Adipocyte (in vitro differentiated cells): Measurements from ENCODE around the gene IL2RG.

Source experiments
- DNase-seq: peaks from one replicate; pipeline ENCODE4 v3.0.0-alpha.2; 2015; ENCODE audit warnings: low read depth
- H3K27me3 ChIP-seq: replicated peaks from 2 replicates; pipeline ENCODE4 v1.7.0; 2013; ENCODE audit warnings: mild to moderate bottlenecking, low read length, moderate library complexity; ENCODE audit not compliant: control insufficient read depth, insufficient read depth
- H3K36me3 ChIP-seq: 2 replicates; pipeline ENCODE4 v1.7.0; 2013; ENCODE audit warnings: low read length, mild to moderate bottlenecking, moderate library complexity; ENCODE audit not compliant: control insufficient read depth, insufficient read depth, severe bottlenecking
- H3K4me1 ChIP-seq: 2 replicates; pipeline ENCODE4 v1.7.0; 2013; ENCODE audit warnings: mild to moderate bottlenecking, low read length, moderate library complexity; ENCODE audit not compliant: control insufficient read depth, insufficient read depth
- H3K4me3 ChIP-seq: 2 replicates; pipeline ENCODE4 v1.7.0; 2013; ENCODE audit warnings: mild to moderate bottlenecking, low read length, moderate library complexity
- H3K9ac ChIP-seq: 2 replicates; pipeline ENCODE4 v1.7.0; 2013; ENCODE audit warnings: mild to moderate bottlenecking, low read length, moderate library complexity
- H3K9me3 ChIP-seq: 2 replicates; pipeline ENCODE4 v1.7.0; 2013; ENCODE audit warnings: mild to moderate bottlenecking, low read length, moderate library complexity; ENCODE audit not compliant: control insufficient read depth

Gene IL2RG

GRCh38 chrX:71107245-71107644 is 4.1 kb downstream of the IL2RG start:
- Histone ChIP-seq H3K27me3 (peaks cover 43% of the 10 kb centered on the region), H3K4me1 (no peaks in the 10 kb centered on the region), H3K9ac (no peak overlapping the region), H3K36me3 (no peaks in the 10 kb centered on the region), H3K4me3 (no peak overlapping the region), H3K9me3 (no peaks in the 10 kb centered on the region)
- no peak for DNase-seq

DNA sequence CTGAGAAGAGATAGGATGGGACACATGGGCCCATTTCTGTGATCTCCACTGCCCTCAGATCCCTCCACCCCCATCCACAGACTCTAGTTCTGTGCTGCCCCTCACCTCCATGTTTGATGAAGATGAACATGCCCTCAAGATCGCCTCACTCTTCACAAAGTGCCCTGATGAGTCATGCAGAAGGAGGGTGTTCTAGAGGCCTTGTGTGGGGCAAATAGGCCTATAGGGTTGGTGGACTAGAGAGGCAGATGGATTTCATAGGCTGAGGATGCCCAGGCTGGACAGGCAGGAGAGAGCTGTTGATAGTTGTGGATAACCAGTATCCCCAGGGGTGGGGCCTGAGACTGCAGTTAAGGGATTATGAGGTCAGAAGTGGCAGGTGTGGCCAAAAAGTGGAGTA is 5.0 kb downstream of the IL2RG start, which contains the start of gene CXorf65:
Gene CXorf65, minus strand, starts transcription at position 314 of the 400 bp plus-strand sequence. Its CDS starts 184 bp downstream, at position 130.
- Histone ChIP-seq H3K4me1 (no peaks in the 10 kb centered on the region), H3K36me3 (no peaks in the 10 kb centered on the region), H3K9me3 (no peaks in the 10 kb centered on the region), H3K4me3 (no peak within 1 kb of the TSS), H3K9ac (no peak within 1 kb of the TSS), H3K27me3 (peaks cover 40% of the 10 kb centered on the region)
- no peak for DNase-seq

GRCh38 chrX:71105628-71106027 is 5.7 kb downstream of the IL2RG start:
- Histone ChIP-seq H3K9ac (no peak overlapping the region), H3K27me3 (peaks cover 40% of the 10 kb centered on the region), H3K9me3 (no peaks in the 10 kb centered on the region), H3K4me1 (no peaks in the 10 kb centered on the region), H3K36me3 (no peaks in the 10 kb centered on the region), H3K4me3 (no peak overlapping the region)
- no peak for DNase-seq

GRCh38 chrX:71103110-71103983 is 8.0 kb downstream of the IL2RG start:
- Histone ChIP-seq H3K27me3 (peaks cover 28% of the 10 kb centered on the region), H3K9me3 (no peaks in the 10 kb centered on the region), H3K9ac (no peak overlapping the region), H3K4me1 (no peaks in the 10 kb centered on the region), H3K4me3 (no peak overlapping the region), H3K36me3 (no peaks in the 10 kb centered on the region)
- no peak for DNase-seq

DNA sequence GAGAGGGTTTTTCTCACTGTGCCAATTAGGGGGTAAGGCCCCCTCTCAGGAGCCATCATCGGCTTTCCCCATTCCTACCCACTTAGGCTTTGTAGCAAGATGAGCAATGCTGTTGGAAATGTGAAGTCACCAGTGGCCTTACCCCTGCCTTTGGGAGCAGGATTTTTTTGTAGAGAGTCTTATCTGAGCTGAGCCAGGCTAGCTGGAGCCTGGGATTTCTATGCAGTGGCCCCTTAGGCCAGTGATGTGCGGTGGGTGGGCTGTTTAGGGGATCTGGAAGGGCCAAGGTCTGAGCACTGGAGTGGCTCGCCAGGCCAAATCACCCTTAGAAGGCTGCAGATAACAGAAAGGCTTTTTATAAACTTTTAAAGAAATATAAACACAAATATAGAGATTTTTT is 9.1 kb downstream of the IL2RG start:
- H3K9me3 ChIP-seq = no peaks in the 10 kb centered on the region
- no peak for DNase-seq

GRCh38 chrX:71100581-71101505 is 10.5 kb downstream of the IL2RG start:
- DNase-seq = no peak
- Histone ChIP-seq H3K27me3 (peaks cover 28% of the 10 kb centered on the region), H3K9me3 (no peaks in the 10 kb centered on the region)

More for the DNA sequence above, 9.1 kb downstream of the IL2RG start:
- Histone ChIP-seq H3K9ac (no peak overlapping the region), H3K4me3 (no peak overlapping the region), H3K36me3 (no peaks in the 10 kb centered on the region), H3K27me3 (peaks cover 28% of the 10 kb centered on the region), H3K4me1 (no peaks in the 10 kb centered on the region)

DNA sequence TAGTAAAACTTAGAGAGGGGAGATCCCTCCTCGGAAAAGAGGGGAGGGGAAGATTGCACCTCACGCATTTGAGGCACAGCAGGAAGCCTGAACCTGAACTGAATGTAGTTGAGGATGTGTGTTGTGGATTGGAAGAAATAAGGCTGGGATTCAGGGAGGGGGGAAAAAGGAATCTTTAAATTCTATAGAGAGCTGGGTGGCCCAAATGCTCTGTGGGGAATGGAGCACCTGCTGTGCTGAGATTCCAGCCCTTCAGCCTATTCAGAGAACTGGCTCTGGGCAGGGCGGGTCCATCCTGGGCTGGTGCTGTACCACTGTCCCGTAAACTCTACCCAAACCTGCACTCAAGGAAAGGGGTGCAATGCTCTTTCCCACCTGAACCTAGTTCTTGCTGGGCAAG is 11.6 kb downstream of the IL2RG start:
- Histone ChIP-seq H3K4me1 (peaks cover 2% of the 10 kb centered on the region), H3K9me3 (no peaks in the 10 kb centered on the region), H3K4me3 (no peak overlapping the region), H3K27me3 (peaks cover 28% of the 10 kb centered on the region), H3K9ac (no peak overlapping the region), H3K36me3 (no peaks in the 10 kb centered on the region)
- no peak for DNase-seq

More at GRCh38 chrX:71100581-71101505, 10.5 kb downstream of the IL2RG start:
- H3K4me1 ChIP-seq = no peaks in the 10 kb centered on the region
- H3K9ac ChIP-seq = no peak overlapping the region
- H3K4me3 ChIP-seq = no peak overlapping the region
- no peaks in the 10 kb centered on the region for H3K36me3 ChIP-seq

GRCh38 chrX:71098951-71099506 is 12.3 kb downstream of the IL2RG start:
- peaks cover 26% of the 10 kb centered on the region for H3K27me3 ChIP-seq
- peaks cover 2% of the 10 kb centered on the region for H3K4me1 ChIP-seq
- H3K36me3 ChIP-seq = no peaks in the 10 kb centered on the region
- H3K9me3 ChIP-seq = no peaks in the 10 kb centered on the region
- no peak for DNase-seq
- H3K4me3 ChIP-seq = no peak overlapping the region
- H3K9ac ChIP-seq = no peak overlapping the region

GRCh38 chrX:71098302-71098701 is 13.1 kb downstream of the IL2RG start:
- H3K4me1 ChIP-seq = peaks cover 2% of the 10 kb centered on the region
- no peaks in the 10 kb centered on the region for H3K36me3 ChIP-seq
- H3K27me3 ChIP-seq = peaks cover 26% of the 10 kb centered on the region
- no peaks in the 10 kb centered on the region for H3K9me3 ChIP-seq
- H3K9ac ChIP-seq = no peak overlapping the region
- H3K4me3 ChIP-seq = no peak overlapping the region
- peak; percentile 59 for DNase-seq

DNA sequence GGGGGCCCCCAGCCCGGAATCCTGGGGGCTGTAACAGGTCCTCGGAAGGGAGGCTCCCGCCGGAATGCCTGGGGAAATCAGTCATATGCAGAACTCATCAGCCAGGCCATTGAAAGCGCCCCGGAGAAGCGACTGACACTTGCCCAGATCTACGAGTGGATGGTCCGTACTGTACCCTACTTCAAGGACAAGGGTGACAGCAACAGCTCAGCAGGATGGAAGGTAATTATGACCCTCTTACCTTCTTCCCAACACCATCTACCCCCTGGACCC is 14.7 kb downstream of the IL2RG start:
- Histone ChIP-seq H3K4me1 (peaks cover 2% of the 10 kb centered on the region), H3K9ac (peak overlapping the region; percentile 77), H3K36me3 (no peaks in the 10 kb centered on the region), H3K9me3 (no peaks in the 10 kb centered on the region), H3K27me3 (peaks cover 24% of the 10 kb centered on the region), H3K4me3 (peak overlapping the region; percentile 86)
- no peak for DNase-seq
